ENCODE measurements around the gene TSC22D1.
"Not testable (repeated sequence)": the region's sequence is repeated elsewhere in the genome, so short reads cannot be mapped to it uniquely, and the experiment has no call there.

TSC22D1 gene

GRCh38 chr13:44506251-44506650 lies 69.9 kb downstream of the TSC22D1 start:
- no peak for DNase-seq (ENCODE audit: low spot score)

GRCh38 chr13:44504116-44504515 lies 72.0 kb downstream of the TSC22D1 start:
- no peak for DNase-seq (ENCODE audit: low spot score)

GRCh38 chr13:44498969-44499368 lies 77.2 kb downstream of the TSC22D1 start:
- DNase-seq (ENCODE audit: low spot score) = no peak

GRCh38 chr13:44498502-44498901 lies 77.6 kb downstream of the TSC22D1 start:
- no peak for DNase-seq (ENCODE audit: low spot score)

- DNase-seq (ENCODE audit: low spot score) = no peak
These were observed 78.3 kb downstream of the TSC22D1 start for GRCh38 chr13:44497801-44498200.

GRCh38 chr13:44493213-44493812 lies 82.8 kb downstream of the TSC22D1 start:
- no peak for DNase-seq (ENCODE audit: low spot score)

- no peak for DNase-seq (ENCODE audit: low spot score)
These were observed 86.4 kb downstream of the TSC22D1 start for GRCh38 chr13:44489751-44490150.

GRCh38 chr13:44487989-44488388 lies 88.1 kb downstream of the TSC22D1 start:
- DNase-seq (ENCODE audit: low spot score) = no peak

GRCh38 chr13:44484562-44485138 lies 91.5 kb downstream of the TSC22D1 start:
- DNase-seq (ENCODE audit: low spot score) = no peak

GRCh38 chr13:44474122-44474910 lies 101.8 kb downstream of the TSC22D1 start:
- no peak for DNase-seq (ENCODE audit: low spot score)

- DNase-seq (ENCODE audit: low spot score) = no peak
These were observed 104.4 kb downstream of the TSC22D1 start for GRCh38 chr13:44471686-44472085.

GRCh38 chr13:44470638-44471562 lies 105.2 kb downstream of the TSC22D1 start:
- no peak for DNase-seq (ENCODE audit: low spot score)

GRCh38 chr13:44468874-44469273 lies 107.3 kb downstream of the TSC22D1 start:
- DNase-seq (ENCODE audit: low spot score) = no peak

GRCh38 chr13:44465318-44465717 lies 110.8 kb downstream of the TSC22D1 start:
- DNase-seq (ENCODE audit: low spot score) = no peak

GRCh38 chr13:44464471-44464870 lies 111.7 kb downstream of the TSC22D1 start:
- DNase-seq (ENCODE audit: low spot score) = no peak

- no peak for DNase-seq (ENCODE audit: low spot score)
These were observed 112.4 kb downstream of the TSC22D1 start for GRCh38 chr13:44463759-44464158.

GRCh38 chr13:44459674-44460073 lies 116.5 kb downstream of the TSC22D1 start:
- DNase-seq (ENCODE audit: low spot score) = no peak

- no peak for DNase-seq (ENCODE audit: low spot score)
These were observed 117.7 kb downstream of the TSC22D1 start for GRCh38 chr13:44458313-44458975.

- not testable (repeated sequence) for DNase-seq (ENCODE audit: low spot score)
These were observed 119.9 kb downstream of the TSC22D1 start for GRCh38 chr13:44456212-44456611.

GRCh38 chr13:44455769-44456168 lies 120.4 kb downstream of the TSC22D1 start:
- DNase-seq (ENCODE audit: low spot score) = no peak

- DNase-seq (ENCODE audit: low spot score) = no peak
These were observed 122.2 kb downstream of the TSC22D1 start for GRCh38 chr13:44453881-44454280.

- no peak for DNase-seq (ENCODE audit: low spot score)
These were observed 123.1 kb downstream of the TSC22D1 start for GRCh38 chr13:44453069-44453468.
